HG03066 (cell line): ENCODE results near the gene MXI1.
"Not testable (repeated sequence)": the region's sequence is repeated elsewhere in the genome, so short reads cannot be mapped to it uniquely, and the experiment has no call there.

ENCODE experiments used
- ATAC-seq: cut with Tn5 transposase; IDR thresholded peaks from one replicate; pipeline ENCODE4 v1.9.1; 2021; ENCODE audit warnings: low read depth; ENCODE audit not compliant: unreplicated experiment

MXI1 gene

GRCh38 chr10:110181451-110181850 is 26.0 kb upstream of the MXI1 start:
- ATAC-seq, result no peak

- no peak for ATAC-seq
These were observed 25.5 kb upstream of the MXI1 start for GRCh38 chr10:110181911-110182310.

GRCh38 chr10:110184398-110184797 is 23.0 kb upstream of the MXI1 start:
- ATAC-seq, result no peak

GRCh38 chr10:110185646-110186182 is 21.7 kb upstream of the MXI1 start:
- ATAC-seq, result not testable (repeated sequence)

GRCh38 chr10:110190170-110190569 is 17.2 kb upstream of the MXI1 start:
- no peak for ATAC-seq

GRCh38 chr10:110192552-110192951 is 14.9 kb upstream of the MXI1 start:
- no peak for ATAC-seq

- no peak for ATAC-seq
These were observed 6.9 kb upstream of the MXI1 start for GRCh38 chr10:110200503-110200902.

- not testable (repeated sequence) for ATAC-seq
These were observed 6.4 kb upstream of the MXI1 start for GRCh38 chr10:110201046-110201445.

GRCh38 chr10:110203500-110204455 is 3.6 kb upstream of the MXI1 start:
- ATAC-seq, result no peak

GRCh38 chr10:110205051-110205675 is 2.2 kb upstream of the MXI1 start:
- no peak for ATAC-seq

GRCh38 chr10:110207805-110208613 is 604 bp downstream of the MXI1 start:
- ATAC-seq, result no peak

GRCh38 chr10:110208614-110209453 is 1.4 kb downstream of the MXI1 start:
- ATAC-seq, result no peak

GRCh38 chr10:110209454-110209925 is 2.1 kb downstream of the MXI1 start:
- no peak for ATAC-seq

- ATAC-seq, result no peak
These were observed 2.7 kb downstream of the MXI1 start for GRCh38 chr10:110209926-110210673.

GRCh38 chr10:110210674-110211464 is 3.5 kb downstream of the MXI1 start:
- peak; percentile 62 for ATAC-seq

- ATAC-seq, result no peak
These were observed 4.0 kb downstream of the MXI1 start for GRCh38 chr10:110211465-110211843.

- no peak for ATAC-seq
These were observed 5.0 kb downstream of the MXI1 start for GRCh38 chr10:110212119-110213006.
